SIG-M5 treated with dmso at 0.1 percent for 504 hours (cell line): ENCODE data around the gene TMBIM6.
"Not testable (repeated sequence)": the region's sequence is repeated elsewhere in the genome, so short reads cannot be mapped to it uniquely, and the experiment has no call there.

Experiments used
- DNase-seq: peaks from one replicate; lab custom pipeline; 2025; ENCODE audit not compliant: unreplicated experiment; lab: John Stamatoyannopoulos, UW

Gene TMBIM6

DNA sequence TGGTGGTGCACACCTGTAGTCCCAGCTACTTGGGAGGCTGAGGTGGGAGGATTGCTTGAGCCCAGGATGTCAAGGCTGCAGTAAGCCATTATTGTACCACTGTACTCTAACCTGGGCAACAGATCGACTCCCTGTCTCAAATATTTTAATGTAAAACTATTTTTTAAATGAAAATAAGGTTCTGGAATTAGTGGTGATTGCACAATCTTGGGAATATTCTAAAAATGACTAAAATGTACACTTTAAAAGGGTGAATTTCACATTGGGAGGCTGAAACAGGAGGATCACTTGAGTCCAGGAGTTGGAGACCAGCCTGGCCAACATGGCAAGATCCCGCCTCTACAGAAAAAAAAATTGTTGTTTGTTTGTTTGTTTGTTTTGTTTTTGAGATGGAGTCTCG, 12.9 kb upstream of the TMBIM6 start:
- DNase-seq: no peak

DNA sequence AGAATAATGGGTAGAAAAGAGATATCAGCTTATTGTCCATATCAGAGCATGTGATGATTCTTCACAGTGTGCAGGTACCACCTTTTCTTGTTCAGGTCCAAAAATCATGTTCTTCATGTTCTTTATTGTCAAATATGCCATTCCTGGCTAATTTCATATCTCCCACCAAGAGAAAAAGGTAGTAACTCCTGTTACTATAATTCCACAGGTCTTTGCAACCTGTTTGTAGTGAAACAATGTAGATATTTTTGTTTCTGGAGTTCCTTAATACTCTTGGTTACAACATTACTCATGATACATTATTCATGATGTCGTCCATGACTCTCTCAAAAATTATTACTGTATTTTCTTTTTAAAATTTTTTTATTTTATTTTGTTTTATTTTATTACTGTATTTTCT, 11.3 kb upstream of the TMBIM6 start:
- DNase-seq: no peak

DNA sequence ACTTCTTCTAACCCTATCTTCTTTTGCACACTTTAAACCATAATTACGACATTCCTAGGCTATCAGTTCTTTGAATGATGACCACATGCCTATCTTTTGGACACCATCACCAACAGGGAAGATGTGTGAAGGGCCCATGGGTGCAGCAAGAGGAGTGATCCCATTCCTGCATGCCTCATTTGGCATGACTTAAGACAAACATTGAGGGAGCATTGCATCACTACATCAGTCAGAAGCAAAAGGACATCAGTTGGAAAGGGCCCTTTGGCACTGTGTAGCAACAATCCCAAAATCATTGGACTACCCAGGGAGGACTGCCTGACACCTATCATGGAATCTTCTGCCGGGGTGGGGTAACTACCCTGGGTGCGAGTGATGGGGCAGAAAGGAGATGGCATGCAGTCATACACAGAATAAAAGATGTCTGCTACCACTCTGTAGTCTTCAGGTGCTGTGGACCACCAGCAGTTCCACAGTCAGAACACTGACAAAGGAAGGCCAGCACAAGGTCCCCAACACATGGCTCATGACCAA, 10.7 kb upstream of the TMBIM6 start:
- no peak for DNase-seq

DNA sequence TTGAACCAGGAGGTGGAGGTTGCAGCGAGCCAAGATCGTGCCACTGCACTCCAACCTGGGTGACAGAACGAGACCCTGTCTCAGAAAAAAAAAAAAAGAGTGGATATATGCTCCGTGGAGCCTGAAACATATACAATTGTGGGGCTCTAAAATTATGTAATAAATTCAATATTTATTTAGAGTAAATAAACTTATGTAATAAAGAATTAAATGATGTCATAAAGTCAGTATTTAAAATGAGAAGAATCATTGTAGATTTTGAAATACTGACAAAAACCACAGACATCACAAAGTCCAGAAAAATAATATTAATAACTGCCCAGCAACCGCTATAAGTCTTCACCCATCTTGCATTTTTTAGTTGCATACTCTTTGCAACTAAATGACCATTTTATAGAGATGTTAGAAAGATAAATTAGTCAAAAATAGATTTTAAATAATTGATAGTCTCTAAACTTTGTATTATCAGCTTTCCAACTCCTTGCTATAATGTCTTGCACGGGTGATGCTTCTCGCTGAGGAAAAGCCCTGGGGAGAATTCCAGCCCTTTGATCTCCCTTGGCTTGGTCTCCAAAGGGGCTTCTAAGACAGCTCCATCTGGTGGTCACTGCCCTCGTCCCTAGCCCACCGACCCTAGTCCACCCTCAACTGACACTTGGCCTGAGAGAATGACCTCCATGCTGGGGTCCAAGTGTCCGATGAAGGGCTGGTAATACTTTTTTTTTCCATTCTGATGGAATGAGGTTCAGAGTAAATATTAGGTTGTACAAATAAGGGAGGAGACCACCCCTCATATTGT, 7.9 kb upstream of the TMBIM6 start:
- no peak for DNase-seq

DNA sequence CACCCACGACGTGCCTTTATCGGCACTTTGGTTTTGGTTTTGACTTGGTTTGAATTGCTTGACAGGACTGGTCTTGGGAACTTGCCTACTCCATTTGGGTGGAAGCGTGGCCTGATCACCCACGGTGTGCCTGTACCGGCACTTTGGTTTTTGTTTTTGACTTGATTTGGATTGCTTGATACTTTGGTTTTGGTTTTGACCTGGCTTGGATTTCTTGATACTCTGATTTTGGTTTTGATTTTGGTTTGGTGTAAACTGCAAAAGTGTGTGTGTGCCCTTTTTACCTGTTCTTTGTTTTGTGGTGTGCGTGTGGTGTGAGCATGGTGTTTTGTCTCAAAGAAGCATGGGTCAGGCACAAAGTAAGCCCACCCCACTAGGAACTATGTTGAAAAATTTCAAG, 6.5 kb upstream of the TMBIM6 start:
- DNase-seq: not testable (repeated sequence)

DNA sequence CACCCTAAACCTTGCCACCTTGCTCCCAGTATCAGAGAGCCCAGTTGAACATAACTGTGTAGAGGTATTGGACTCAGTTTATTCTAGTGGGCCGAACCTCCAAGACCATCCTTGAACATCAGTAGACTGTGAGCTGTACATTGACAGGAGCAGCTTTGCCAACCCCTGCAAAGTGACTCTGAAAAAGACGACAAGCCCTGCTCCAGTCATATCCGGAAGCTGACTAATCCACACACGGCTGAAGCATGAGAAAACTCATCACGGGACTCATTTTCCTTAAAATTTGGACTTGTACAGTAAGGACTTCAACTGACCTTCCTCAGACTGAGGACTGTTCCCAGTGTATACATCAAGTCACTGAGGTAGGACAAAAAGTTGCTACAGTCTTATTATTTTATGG, 2.6 kb upstream of the TMBIM6 start:
- not testable (repeated sequence) for DNase-seq

DNA sequence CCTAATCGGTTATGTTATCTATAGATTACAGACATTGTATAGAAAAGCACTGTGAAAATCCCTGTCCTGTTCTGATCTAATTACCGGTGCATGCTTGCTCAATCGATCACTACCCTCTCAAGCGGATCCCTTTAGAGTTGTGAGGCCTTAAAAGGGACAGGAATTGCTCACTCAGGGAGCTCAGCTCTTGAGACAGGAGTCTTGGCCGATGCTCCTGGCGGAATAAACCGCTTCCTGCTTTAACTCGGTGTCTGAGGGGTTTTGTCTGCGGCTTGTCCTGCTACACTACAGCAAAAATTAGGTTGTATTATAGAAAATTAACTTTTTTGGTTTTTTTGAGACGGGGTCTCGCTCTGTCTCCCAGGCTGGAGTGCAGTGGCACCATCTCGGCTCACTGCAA, 1.1 kb upstream of the TMBIM6 start:
- not testable (repeated sequence) for DNase-seq

DNA sequence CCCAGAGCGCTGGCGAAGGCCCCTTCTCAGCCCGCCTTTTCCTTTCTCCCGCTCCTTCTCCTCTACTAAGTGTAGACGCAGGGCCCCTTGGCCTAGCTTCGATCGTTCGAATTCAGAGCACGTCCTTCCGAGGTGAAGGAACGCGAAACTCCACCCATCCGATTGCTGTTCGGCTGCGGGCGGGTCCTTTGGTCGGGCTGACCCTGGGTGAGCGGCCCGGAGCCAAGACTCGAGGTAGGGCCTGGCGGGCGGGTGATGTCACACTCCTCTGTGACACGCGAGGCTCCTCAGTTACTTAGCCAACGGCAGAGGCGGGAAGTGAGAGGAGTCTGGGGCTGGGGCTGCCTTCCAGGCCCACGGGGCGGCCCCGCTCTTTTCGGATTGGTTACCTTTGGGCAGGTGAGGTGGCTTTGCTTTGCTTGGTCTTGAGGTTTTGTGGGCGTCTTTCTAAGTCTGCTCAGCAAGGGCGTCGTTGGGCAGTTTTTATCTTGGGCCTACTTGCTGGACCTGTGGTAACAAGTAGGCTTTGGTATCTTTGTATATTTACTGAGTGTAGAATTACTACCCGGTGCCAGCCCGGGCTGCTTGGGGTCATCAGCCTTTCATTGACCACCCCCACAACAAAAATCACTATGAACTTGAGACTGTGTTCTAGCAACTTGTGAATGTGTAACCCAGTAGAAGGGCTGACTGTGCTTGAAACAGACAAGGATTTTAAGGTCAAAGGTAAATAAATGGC, 694 bp downstream of the TMBIM6 start:
- DNase-seq: peak; percentile 92

DNA sequence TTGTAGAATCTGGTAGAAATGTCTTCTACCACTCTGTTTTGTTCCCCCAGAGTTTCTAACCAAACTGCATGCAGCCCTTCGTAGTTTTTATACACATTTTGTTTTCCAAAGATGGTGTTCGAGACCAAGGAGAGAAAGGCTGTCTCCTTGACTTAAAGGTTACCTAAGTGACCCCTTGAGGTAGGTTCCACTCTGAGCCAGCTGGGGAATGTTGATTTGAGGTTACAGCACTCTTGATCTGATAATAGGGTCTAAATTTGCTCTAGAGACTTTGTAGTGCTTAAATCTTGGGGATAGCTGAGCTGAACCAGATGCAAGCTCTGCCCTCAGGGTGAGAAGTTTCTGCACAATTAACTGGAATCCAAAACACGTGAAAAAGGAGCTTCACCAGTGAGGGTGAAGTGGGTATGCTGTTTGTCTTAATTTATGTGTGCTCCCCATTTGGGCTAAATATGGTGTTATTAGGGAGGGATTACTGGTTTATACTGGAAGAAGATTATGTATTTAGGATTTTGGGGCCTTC, 3.1 kb downstream of the TMBIM6 start:
- no peak for DNase-seq

DNA sequence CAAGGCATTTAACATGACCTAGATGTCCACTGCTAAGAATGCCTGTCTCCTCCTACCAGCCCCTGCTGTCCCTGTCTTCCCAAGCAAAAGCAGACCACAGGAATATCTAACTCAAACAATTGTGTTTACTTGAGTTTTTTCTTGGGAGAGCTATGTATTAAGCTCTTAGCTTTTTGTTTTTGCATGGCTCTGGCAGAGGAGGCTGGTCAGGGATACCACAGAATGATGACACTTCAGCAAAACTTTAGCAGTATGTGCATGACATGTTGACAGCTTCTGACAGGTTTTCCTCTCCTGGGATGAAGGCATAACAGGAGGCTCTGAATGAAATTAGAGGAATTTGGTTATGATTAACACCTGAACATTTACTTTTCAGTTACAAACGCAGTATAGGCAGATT, 6.9 kb downstream of the TMBIM6 start:
- DNase-seq: no peak

DNA sequence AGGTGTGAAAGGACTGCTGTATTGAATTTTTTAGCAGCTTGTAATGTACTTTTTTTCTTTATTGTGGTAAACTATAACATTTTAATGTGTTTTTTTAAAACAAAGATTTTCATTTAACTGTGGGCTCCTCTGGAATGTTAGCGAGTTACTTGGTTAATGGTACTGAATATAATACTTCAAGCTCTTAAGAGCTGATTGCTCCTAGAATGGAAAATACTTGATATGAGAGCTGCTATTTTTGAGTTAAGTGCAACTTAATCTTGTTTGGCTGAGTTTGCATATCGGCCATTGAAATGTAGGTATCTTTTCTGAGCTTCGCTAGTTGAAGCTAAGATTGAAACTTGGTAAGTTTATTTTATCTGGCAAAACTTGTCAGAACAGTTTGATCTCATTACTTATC, 7.4 kb downstream of the TMBIM6 start:
- DNase-seq: no peak

DNA sequence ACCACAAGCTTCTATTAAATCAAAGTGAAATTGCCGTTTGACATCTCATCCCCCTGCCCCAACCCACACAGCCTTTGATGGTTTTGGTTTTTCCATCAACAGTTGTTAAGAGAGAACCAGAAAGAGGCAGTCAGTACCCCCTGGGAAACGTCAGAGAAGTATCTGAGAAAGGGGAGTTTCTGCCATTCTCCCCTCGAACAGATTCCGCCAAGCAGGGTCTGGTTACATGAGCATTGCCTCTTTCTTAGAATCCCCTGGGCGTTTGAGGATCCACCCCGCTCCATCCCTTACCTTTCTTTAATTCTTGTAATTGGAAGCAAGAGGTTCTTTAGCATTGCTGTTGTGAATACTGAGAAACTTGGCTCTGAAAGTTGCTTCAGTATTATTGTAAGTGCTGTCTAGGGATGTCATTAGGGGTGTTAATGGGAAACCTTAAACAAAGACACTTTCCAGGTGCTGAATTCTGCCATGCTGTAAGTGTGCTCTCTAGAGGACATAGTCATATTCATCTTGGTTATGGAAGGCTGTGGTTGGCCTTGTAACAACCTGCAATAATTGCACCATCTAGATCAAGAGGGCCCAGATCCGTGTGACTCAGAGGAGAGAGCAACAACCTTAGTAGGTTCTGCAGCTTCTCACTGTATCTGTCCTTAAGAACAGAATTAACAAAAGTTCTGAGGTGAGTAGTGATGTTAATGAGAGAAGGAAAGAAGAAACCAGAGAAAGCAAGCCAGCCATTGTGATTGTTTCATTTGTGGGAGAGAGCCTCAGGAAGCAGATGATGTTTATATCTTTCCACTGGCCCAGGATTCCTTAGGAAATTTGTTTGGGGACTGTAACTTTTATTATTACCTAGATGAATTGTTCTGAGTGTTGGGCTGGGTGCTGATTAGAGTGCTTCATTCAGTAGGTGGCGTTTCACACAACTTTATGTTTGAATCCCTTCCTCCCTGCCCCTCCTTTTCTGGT, 9.0 kb downstream of the TMBIM6 start:
- DNase-seq: peak; percentile 90

DNA sequence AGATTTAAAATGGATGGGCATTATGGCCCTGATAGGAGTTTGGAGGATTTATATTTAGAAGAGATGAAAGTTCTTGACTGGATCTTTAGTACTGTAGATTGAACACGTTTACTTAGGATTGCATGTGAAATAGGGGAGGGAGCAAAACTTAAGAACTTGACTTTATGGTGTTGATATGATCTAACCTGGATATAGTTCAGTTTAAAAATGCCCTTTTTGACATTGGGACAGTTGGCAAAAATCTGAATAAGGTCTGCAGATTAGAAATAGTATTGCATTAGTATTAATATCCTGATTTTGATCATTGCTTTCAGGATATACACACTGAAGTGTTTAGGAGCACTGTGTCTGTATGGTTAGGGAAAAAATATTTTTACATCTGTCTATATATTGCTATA, 9.6 kb downstream of the TMBIM6 start:
- DNase-seq: no peak

DNA sequence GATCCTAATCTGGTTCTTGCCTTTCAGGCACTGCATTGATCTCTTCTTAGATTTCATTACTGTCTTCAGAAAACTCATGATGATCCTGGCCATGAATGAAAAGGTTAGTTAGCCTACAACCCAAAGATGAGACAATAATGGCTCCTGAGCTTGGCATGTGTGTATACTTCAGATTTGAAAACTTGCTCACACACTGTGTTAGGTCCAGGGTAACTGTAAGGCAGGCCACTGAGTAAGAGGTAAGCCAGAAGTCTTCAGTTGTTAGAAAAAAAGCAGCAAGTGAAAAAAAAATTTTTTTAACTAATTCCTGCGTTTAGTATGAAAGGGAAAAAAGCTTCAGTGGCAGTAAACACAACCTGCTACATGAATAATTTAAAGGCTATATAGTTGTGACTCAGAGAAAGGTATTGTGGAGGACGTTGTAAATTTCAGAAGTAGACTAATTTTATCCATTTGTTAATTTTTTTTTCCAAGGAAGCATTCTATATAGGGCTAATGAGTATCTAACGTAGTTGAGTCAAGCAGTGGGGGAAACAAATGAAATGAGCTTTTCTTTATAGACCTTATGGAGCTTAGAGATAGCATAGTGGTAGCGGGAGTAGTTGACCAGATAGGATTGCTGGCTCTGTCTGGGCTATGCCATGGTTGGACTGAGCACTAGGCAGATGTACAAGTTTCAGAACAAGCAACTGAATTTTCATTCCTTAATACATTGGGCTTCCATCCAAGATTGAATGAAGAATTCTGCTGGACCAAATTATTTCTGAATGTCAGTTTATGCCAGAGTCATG, 20.5 kb downstream of the TMBIM6 start:
- no peak for DNase-seq

DNA sequence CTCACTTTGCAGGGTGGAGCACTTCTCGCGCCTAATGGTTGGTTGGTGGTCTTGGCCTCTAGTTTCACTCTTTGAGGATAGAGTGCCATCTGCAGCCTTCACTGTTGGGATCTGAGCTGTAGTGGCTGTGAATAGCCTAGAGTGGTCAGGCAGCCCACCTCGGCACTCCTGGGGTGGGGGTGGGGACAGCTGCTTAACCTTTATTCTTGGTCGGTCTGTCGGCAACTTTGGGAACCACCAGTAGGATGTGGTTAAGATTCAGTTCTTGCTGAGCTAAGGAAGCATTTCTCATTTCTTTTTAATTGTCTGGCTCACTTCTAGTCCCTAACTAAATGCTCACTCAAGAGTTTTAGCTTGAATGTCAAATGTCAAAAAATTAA, 21.1 kb downstream of the TMBIM6 start:
- DNase-seq: no peak

DNA sequence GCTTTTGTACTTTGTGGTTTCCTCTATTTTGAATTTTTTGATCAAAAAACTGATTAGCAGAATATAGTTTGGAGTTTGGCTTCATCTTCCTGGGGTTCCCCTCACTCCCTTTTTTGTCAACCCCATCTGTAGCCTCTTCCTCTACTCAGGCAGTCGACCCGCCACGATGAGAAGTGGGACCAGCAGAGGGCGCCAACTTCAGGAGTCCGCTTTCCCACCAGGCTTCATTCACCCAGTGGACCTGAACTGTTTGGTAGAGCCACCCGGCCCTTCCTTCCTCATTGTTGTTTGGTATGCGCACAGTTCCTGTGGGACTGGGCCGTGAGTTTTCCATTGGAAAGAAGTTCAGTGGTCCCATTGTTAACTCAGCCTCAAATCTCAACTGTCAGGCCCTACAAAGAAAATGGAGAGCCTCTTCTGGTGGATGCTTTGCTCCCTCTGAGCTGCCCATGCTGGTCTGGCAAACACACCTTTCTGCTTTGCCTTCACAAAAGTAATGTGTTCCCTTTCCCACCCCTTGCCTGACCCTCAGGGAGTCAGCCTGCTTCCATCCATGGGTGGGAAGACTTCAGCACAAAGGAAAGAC, 21.7 kb downstream of the TMBIM6 start:
- peak; percentile 53 for DNase-seq

DNA sequence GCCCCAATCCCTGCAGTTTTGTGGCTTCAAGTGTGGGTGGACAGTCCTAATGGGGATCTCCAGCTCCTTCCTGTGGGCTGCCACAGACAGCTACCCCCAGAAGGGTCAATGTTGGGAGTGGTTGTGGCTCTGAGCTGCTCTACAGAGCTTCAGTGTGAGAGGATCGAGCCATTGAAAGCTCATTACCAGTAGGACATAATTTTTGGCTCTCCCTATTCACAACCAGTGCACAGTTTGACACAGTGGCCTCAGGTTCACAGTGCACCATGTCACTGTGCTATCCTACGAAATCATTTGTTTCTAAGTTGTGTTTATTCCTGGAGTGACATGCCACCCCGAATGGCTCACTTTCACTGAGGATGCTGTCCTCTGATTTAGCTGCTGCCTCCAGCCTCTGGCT, 22.8 kb downstream of the TMBIM6 start:
- no peak for DNase-seq

DNA sequence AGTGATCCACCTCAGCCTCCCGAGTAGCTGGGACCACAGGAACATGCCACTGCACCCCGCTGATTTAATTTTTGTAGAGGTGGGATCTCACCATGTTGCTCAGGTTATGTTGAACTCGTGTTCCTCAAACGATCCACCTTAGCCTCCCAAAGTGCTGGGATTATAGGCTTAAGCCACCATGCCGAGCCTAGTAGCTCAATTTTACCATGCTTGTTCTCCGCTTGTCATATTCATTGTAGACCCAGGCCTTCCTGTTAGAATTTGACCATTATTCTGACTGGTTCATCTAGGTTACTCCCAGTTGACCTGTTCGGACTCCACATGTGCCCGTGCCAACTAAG, 24.7 kb downstream of the TMBIM6 start:
- no peak for DNase-seq

DNA sequence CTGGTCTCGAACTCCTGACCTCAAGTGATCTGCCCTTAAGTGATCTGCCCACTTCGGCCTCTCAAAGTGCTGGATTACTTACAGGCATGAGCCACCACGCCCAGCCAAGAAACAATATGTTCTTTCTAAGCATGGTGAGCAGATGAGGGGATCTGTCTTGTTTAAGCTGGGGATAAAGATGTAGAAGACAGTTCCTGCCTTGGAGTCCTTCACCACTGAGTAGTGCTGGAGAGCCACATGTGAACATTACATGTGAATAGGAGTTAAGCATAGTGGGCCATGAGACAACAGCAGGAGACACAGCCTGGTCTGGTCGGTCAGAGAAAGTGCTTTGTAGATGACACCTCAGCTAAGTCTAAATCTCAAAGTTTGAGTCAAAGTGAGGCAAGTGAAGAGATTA, 26.0 kb downstream of the TMBIM6 start:
- DNase-seq: no peak

DNA sequence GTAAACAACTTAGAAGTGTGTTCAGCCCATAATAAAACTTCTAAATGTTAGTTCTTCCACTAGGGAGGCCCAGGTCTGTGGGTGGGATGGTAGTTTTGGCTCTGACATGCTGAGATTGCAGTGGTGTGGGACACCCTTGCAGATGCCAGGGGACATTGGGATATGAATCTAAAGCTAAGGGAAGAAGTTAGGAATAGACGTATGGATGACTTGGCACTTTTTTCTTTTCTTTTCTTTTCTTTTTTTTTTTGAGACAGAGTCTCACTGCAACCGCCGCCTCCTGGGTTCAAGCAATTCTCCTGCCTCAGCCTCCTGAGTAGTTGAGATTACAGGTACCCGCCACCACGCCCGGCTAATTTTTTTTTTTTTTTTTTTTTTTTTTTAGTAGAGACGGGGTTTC, 31.7 kb downstream of the TMBIM6 start:
- not testable (repeated sequence) for DNase-seq
